ENCODE measurements around the gene ANKRD49.
A peak's percentile ranks its signal among the peaks of the same experiment; 100 is the strongest.
"Not testable (repeated sequence)": the region's sequence is repeated elsewhere in the genome, so short reads cannot be mapped to it uniquely, and the experiment has no call there.

The ANKRD49 gene, protein sequence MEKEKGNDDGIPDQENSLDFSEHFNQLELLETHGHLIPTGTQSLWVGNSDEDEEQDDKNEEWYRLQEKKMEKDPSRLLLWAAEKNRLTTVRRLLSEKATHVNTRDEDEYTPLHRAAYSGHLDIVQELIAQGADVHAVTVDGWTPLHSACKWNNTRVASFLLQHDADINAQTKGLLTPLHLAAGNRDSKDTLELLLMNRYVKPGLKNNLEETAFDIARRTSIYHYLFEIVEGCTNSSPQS

DNA sequence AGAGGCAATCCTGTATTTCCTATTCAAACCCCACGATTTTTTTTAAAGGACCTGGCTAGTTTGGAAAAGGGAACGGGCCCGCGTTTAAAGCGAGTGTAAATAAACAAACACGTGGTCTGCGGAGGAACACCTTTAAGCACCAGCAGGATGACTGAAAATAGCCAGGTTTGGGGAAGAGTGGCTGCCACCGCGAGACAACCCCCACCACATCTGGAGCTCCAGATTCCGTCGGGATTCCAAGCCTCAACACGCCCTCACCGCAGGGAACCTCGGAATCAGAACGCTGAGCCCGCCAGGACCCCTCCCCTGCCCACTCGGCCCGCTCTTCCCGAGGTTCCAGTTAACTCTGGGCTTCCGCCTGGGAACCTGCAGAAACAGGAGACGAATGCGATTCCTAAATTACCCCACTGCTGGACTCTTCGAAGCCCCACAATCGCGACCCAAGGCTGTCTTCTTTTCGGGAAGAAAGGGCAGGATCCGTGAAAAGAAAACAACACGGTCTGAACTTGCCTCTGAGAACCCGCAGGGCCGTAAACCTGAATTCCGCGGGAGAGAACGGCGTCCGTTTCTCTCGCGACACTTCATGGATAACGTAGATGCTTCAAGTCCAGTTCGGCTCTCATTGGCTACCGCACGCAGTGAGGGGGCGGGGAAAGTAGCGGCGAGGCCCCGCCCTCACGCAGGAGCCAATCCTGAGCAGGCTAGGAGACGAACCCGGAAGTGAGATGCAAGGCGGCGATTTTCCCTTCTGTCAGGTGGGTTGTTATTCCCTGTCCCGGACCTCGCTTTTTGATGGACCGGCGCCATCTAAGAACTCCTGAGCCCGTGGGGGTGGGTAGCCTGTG lies at the start of gene ANKRD49, which contains the start of gene MRE11:
ANKRD49 (plus strand) TSS at position 704 of the 845 bp plus-strand sequence. CDS start 2,710 bp downstream, outside the sequence.
MRE11 (minus strand) TSS at position 564 of the 845 bp plus-strand sequence. CDS start 1,043 bp downstream, outside the sequence.
- FAIRE-seq = peak; percentile 86

DNA sequence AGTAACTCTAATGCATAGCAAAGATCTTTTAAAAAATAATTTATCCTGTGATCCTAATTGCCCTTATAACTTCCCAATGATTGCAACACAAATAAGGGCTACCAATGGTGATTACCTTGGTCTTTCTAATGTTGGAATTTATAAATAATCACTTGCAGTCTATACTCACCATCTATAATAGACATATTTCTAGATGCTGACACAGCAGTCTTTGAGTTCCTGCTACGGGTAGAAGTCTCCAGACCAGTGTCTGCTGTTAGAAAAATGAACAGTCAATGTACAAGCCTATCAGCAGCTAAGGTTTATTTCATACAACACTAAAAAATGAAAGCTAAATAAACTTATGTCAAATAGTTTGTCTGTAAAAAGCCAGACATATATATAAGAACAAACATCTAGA lies 48.1 kb upstream of the ANKRD49 start:
- no peak for FAIRE-seq

DNA sequence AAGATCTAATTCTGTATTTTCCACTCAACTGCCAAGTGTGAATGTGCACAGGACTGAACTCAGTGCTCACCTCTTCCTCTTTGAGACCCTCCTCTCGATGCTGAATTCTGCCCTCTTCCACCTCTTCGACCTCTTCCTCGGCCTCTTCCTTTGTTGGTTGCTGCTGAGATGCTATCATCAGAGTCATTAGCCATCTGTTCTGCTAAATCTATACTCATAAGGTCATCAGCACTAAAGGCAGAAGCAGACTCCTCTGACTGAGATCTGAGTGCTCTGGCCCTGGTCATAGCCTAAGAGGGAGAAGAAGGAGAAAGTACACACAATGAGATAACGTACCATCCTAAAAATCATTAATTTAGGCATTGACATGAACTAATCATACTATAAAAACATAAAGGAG lies 46.6 kb upstream of the ANKRD49 start:
- no peak for FAIRE-seq

DNA sequence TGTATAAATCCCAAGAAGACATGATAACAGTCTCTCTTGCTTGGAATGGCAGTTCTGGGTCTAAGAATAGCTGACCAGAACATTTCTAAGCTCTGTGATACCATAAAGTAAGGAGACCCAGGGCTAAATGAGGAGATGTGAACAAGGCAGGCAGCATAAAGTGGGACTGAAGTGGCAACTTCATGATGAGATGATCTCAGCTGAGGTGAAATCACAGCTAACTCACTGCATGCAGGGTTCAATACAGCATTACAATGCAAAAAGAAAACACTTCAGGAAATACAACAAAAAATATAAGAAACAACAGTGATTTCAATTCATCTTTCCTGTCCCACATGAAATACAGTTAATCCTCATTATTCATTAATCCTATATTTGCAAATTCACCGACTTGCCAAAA lies 44.8 kb upstream of the ANKRD49 start:
- FAIRE-seq = no peak

DNA sequence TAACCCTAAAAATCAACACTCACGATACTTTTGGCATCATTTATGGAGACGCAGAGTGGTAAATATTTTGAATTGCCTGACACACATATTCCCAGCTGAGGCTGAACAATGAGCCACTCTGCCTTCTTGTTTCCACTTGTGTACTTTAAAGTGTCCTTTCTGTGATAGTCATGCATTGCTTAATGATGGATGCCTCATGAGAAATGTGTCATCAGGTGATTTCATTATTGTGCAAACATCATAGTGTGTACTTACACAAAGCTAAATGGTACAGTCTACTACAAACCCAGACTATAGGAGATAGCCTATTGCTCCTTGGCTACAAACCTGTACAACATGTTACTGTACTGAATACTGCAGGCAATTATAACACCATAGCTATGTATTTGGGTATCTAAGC lies 44.3 kb upstream of the ANKRD49 start:
- no peak for FAIRE-seq

DNA sequence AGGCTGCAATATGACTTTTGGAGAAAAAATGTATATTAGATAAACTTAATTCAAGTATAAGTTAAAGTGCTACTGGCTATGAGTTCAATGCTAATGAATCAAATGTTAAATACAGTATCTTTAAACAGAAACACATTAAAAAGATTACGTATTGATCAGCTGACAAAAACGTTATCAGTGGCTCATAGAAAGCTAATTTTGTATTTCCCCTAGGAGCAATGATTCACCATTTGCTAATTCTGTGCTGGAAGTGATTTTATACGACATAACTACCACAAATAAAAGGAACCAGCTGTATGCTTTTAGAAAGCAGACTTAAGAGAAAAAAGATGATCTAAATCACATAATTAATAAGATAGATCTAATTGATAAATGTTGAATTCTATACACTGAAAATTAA lies 43.7 kb upstream of the ANKRD49 start:
- FAIRE-seq = no peak

DNA sequence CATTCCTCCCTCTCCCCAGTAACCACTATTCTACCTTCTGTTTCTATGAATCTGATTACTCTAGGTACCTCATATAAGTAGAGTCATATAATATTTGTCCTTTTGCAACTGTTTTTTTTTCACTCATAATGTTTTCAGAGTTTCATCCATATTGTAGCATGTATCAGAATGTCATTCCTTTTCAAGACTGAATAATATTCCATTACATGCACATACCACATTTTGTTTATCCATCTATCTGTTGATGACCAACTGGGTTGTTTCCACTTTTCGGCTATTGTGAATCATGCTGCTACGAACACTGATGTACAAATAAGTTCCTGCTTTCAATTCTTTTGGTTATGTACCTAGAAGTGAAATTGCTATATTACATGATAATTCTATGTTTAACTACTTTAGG lies 40.8 kb upstream of the ANKRD49 start:
- FAIRE-seq = no peak

DNA sequence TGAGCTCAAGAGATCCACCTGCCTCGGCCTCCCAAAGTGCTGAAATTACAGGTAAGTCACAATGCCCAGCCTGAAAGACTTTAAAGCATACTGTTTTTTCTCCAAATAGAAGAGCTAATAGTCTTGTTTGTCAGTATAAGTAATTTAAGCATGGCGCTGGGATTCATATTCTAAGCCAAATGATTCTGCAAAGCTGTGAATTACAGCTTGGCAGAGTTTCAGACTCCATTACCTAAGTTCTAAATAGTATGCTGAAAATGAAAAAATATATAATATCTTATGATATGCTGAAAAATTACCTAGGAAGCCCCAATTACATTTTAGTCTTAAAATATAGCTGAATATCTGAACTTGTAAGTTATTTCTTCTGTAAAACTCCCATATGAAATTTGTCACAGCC lies 39.5 kb upstream of the ANKRD49 start:
- no peak for FAIRE-seq

DNA sequence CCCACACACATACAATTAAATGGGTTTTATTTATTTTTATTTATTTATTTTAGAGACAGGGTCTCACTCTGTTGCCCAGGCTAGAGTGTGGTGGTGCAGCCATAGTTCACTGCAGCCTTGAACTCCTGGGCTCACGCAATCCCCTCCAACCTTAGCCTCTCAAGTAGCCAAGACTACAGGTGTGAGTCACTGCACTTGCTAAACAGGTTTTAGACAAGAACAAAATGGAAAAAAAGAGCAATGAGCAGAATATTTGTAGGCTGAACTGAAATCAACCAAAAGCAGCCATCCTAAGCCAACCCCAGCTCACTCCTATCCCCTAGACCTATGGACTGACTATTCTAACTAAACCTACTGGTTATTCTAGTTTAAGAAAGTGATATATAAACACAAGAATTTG lies 37.9 kb upstream of the ANKRD49 start:
- no peak for FAIRE-seq

DNA sequence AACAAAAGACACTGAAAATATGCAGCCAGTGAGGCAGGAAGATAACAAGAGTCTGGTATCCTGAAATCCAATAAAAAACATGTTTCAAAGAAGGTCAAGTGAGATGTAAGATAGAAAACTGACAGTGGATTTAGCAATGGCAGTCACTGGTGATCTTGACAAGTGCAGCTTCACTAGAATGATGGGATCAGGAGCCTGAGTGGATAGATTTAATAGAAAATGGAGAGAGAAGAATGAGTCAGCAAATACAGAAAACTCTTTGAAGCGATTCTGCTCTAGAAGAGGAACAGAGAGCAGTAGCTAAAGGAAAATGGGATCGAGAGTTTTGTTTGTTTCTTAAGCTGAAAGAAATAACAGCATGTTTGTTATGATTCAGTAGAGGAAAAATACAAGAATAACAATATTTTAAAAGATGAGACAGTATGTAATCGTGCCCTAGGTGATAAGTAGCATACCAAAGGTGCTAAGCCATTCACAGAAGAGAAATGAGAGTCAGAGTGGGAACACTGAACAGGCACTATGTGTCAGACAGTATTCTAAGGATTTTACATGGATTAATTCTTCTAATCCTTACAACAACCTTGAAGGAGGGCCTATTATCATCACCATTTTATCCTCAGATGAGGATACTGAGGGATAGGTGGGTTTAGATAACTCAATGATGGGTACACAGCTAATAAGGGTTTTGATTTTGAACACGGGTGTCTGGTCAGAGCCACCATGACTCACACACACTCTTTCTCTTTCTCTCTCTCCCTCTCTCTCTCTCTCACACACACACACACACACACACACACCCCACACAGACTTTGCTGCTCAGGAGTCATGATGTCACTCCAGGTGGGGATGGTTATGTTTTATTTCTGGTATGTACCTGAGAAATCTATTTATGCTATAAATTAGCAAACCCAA lies 36.4 kb upstream of the ANKRD49 start:
- no peak for FAIRE-seq

DNA sequence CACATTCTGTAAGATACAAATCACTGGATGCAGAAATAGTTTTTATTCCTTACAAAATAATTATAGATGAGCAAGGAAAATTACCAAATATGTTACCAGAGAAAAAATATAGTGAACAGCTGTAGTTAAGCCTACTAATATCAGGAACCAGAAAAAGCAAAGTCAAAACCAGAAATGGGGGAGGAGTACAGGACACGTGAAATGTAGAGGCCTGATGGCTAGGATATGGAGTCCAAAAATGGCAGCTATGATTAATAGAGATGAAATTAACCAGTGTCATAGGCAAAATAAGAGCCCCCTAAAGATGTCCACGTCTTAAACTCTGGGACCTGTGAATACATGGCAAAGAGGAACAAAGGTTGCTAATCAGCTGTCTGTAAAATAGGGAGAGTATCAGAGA lies 34.2 kb upstream of the ANKRD49 start:
- FAIRE-seq = no peak

DNA sequence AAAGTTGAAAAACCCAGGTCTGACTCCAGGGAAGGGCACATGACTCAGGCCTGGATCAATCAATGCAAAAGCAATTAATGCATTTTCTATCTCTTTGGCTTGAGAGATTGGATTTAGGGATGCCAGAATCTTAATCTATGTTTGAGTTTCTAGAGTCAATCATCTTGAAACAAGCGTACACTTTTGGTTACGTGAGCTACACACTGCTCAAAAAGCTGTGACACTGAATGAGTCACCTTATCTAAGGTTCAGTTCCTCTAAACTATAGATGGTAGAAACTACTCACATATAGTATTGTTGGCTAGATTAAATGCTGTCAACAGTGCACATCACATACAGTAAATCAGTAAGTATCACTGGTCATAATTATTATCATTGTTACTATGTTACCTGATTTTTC lies 24.4 kb upstream of the ANKRD49 start:
- no peak for FAIRE-seq

DNA sequence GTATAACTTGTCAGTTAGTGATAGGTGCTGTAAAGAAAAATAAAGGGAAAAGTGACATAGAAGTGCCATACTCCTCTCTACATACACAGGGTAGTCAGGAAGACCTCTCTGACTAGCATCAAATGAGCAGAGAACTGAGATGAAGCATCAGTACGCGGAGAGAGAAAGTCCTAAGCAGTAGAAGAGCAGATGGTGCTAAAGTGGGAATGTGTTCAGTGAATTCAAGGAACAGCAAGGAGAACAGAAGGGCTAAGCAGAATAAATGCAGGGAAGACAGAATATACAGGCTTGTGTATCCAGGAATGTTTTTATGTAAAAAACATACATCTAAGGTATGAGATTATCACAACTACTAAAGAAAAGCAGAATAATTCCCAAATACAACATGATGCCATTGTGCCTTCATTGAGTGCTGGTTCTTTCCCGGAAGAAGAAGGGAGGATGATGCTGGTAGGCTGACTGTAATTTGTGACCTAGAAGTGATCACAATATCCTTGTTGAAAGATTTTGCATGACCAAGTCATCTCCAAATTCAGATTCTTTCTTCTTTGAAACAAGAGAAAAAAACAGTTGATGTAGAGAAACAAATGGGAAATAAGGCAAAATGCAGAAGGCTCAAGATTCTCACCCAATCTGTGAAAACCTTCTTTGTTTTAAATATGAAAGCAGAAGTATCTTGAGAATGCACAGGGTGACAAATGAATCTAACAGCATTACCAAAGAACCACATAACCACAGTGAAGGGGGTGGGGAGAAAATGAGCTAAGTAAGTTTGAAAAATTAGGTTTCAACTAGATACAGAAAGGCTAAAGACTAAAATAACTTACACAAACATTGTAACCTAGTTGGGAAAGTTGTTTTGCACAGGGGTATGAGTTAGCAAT lies 20.6 kb upstream of the ANKRD49 start:
- no peak for FAIRE-seq

DNA sequence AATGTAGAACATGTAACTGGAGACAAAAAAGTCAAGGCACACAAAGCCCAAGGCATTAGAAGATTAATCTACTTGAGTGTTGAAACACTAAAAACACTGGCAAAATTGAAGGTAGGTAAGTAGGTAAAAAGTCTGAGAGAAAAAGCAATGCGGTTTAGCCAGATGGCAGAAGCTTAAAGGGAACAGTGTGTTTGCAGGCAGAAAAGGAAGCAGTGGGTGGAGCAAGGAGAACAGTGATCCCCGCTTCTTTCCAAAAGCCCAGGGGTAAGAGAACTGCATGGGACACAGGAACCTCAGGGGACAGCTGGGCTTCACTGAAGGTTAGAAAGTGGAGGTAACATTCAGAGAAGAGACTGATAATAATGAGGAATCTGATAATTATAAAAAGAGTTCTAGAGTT lies 16.2 kb upstream of the ANKRD49 start:
- no peak for FAIRE-seq

DNA sequence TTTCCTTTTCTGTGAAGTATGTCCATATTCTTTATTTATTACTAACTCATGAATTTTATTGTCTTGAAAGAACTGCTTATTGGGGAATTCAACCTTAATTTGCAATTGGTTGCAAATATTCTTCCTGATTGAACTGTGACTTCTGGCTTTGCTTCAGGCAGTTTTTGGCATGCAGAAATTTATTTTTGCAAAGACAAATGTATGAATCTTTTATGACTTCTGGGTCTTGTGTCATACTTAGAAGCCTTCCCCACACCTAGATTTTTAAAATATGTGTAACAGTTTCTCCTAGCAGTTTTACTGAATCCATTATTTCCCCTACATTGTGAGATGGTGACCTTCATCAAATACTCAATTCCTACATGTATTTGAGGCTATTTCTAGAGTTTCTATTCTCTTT lies 12.4 kb upstream of the ANKRD49 start:
- no peak for FAIRE-seq

DNA sequence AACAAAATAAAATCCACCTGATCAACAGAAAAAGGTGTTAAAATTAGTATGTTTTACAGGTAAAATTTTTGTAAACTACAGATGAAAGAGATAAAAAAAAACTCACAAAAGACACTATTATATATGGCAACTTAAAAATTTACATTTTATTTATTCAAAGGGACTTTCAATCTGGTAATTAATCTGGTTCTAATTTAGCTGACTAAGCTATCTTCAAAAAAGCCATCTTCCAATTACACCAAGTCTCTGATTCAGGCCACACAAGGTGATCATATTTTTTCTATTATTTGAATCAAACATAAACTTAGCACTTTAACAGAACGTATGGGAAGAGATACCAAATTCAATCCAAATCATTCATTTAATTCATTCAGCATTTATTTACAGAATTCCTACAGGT lies 7.7 kb upstream of the ANKRD49 start:
- no peak for FAIRE-seq

DNA sequence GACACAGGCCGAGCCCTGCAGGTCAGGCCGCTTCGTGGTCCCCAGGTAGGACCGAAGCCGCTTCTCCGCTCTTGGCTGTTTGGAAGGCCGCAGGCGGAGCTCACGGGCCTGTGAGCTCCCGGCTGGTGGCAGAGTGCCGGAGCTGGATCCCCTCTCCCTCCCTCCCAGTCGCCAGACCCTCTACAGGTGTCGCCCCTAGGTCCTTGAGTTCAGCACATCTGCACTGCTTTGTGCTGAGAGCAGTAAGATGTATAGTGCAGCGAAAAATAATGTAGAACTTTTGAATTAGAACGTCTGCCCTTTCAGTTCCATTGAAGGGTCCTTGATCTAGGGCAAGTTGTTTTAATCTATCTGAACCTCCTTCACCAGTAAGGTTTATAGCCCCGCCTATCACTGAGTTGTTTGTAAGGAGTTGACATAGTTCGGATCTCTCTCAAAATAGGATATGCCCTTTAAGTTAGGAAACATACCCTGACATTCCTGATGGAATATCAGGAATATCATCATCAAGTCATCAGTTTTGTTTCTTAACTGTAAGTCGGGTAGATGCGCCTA lies 419 bp downstream of the ANKRD49 start:
- FAIRE-seq = no peak

DNA sequence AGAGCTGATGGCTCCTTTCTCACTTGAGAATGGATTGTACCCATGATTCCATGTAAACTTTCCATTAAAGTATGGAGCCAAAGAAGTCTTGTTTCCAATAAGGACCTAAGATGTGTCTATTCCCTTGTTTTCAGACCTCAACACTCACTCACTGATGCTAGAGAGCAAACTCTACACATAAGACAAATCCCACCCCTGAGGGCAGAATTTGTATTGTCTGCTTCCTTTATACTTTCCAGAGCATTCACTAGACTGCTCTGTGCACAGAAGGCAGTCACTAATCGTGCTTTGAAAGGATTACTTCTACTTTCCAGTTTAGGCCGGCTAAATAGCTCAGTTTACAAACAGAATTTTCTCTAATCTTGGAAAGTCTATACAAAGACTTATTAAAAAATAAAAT lies 6.4 kb downstream of the ANKRD49 start:
- no peak for FAIRE-seq

DNA sequence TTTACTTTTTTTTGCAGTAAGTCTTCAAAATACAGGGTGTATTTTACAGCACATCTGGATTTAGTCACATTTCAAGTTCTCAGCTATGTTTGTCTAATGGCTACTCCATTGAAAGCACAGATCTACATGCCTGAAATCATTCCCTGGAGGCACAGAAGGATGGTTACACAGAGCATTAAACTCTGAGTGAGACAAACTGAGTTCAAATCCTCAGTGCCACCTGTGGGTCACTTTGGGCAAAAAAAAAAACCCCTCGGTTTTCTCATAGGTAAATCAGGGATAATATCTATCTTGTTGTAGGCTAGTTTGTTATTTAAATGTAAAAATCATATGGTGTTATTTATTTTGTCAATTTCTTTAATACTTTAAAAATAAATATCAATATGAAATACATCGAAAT lies 7.7 kb downstream of the ANKRD49 start:
- no peak for FAIRE-seq

DNA sequence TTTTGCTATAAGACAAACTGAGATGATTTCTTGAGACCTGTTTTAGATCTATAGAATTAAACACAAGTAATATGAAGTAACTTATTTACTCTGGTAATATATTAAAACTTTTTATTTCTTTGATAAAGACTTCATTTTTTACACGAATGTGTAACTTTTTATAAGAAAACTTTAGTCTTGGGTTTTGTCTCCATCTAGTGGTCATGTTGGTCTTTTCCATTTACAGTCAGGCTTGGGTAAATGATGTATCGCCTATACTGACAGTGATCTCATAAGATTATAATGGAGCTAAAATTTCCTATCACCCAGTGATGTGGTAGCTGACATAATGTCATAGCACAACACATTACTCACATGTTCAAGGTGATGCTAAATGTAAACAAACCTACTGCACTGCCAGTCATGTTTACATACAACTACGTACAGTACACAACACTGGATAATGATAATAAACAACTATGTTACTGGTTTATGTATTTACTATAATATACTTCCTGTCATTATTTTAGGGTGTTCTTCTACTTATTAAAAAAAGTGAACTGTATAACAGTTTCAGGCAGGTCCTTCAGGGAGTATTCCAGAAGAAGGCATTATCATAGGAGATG lies 11.0 kb downstream of the ANKRD49 start:
- FAIRE-seq = peak; percentile 78

DNA sequence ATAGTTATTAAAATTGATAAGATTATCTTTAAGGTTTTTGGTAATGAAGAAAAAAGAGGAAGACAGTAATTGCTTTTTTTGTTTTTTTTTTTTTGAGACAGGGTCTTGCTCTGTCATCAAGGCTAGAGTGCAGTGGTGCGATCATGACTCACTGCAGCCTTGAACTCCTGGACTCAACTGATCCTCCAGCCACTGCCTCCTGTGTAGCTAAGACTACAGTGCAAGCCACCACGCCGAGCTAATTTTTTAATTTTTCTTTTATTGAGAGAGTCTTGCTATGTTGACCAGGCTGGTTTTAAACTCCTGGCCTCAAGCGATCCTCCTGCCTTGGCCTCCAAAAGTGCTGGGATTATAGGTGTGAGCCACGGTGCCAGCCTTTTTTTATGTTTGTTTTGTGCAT lies 12.7 kb downstream of the ANKRD49 start:
- not testable (repeated sequence) for FAIRE-seq
